ENCODE measurements around the gene NIPAL4. TPM values are rescaled to one million over a fixed set of nuclear protein-coding genes. Genes with fewer than 3 reads are reported as not detected.

The NIPAL4 gene
- total RNA-seq, 1 experiment from 2014 or later = not detected

GRCh38 chr5:157479166-157479565 lies 19.2 kb downstream of the NIPAL4 start:
- H3K9me3 Mint-ChIP-seq = no peaks in the 10 kb centered on the region
- Histone ChIP-seq H3K9ac (ENCODE audit: extremely low read depth, insufficient read length, low read length) (no peak overlapping the region), H4K91ac (ENCODE audit: insufficient read length, low read depth, low read length) (no peak overlapping the region), H2BK5ac (ENCODE audit: insufficient read length, low read length) (no peak overlapping the region), H2BK120ac (ENCODE audit: low read depth, low read length, poor library complexity, severe bottlenecking) (no peak overlapping the region), H4K8ac (replicated peaks; ENCODE audit: insufficient read length, low read depth, low read length) (no peak overlapping the region), H3K27me3 (ENCODE audit: insufficient read depth, low read length) (no peaks in the 10 kb centered on the region), H3K9me3 (ENCODE audit: control insufficient read depth, low read depth, low read length) (no peaks in the 10 kb centered on the region), H2AK5ac (ENCODE audit: insufficient read length, low read length) (no peak overlapping the region), H2BK15ac (ENCODE audit: low read depth, low read length) (no peak overlapping the region), H3K4ac (ENCODE audit: low read depth, low read length) (no peak overlapping the region), H4K20me1 (ENCODE audit: control insufficient read depth, insufficient read depth, insufficient read length) (no peaks in the 10 kb centered on the region), H3K14ac (ENCODE audit: insufficient read depth, low read length) (no peak overlapping the region), H3K4me1 (ENCODE audit: insufficient read depth, low read length) (peaks cover 5% of the 10 kb centered on the region; the same call in 1 of the 2 replicates), H3T11ph (ENCODE audit: low read length) (no peak overlapping the region), H4K5ac (ENCODE audit: insufficient read length, low read depth, low read length) (no peak overlapping the region), H3K18ac (ENCODE audit: insufficient read length, low read depth, low read length) (no peak overlapping the region), H2AFZ (ENCODE audit: low read length) (no peak overlapping the region), H3K23ac (ENCODE audit: insufficient read length, low read depth, low read length) (no peak overlapping the region), H2BK12ac (ENCODE audit: insufficient read length, low read depth, low read length) (no peak overlapping the region), H3K79me1 (ENCODE audit: insufficient read depth, low read depth, low read length, poor library complexity, severe bottlenecking) (no peaks in the 10 kb centered on the region), H2BK20ac (ENCODE audit: low read depth, low read length, poor library complexity, severe bottlenecking) (no peak overlapping the region), H3K79me2 (ENCODE audit: insufficient read depth, low read length) (no peaks in the 10 kb centered on the region), H3K4me2 (ENCODE audit: insufficient read depth, insufficient read length, low read length) (no peak overlapping the region), H3K23me2 (ENCODE audit: insufficient read length, low read depth, low read length, poor library complexity, severe bottlenecking) (no peaks in the 10 kb centered on the region), H3K56ac (ENCODE audit: insufficient read length, low read depth, low read length) (no peak overlapping the region), H3K27ac (ENCODE audit: insufficient read length, low read depth, low read length) (no peak overlapping the region)
- peaks cover 5 to 14% (median 14%) of the 10 kb centered on the region in 3 experiments; a peak in 6 of 7 replicates for H3K36me3 Mint-ChIP-seq (ENCODE audit: insufficient read depth in 1 of 3, low read depth in 3 of 3)
- no peaks in the 10 kb centered on the region for H3K27me3 Mint-ChIP-seq (ENCODE audit: low read depth)
- H3K27ac Mint-ChIP-seq = peak overlapping the region in 2 of 3 experiments; percentile 14 to 66; a peak in 1 of 7 replicates
- WGBS (ENCODE audit: extremely low coverage, insufficient read length, low lambda C conversion rate) = no CpG with 5 or more reads among the region's 4 CpGs
- TF ChIP-seq, protein P1, sequence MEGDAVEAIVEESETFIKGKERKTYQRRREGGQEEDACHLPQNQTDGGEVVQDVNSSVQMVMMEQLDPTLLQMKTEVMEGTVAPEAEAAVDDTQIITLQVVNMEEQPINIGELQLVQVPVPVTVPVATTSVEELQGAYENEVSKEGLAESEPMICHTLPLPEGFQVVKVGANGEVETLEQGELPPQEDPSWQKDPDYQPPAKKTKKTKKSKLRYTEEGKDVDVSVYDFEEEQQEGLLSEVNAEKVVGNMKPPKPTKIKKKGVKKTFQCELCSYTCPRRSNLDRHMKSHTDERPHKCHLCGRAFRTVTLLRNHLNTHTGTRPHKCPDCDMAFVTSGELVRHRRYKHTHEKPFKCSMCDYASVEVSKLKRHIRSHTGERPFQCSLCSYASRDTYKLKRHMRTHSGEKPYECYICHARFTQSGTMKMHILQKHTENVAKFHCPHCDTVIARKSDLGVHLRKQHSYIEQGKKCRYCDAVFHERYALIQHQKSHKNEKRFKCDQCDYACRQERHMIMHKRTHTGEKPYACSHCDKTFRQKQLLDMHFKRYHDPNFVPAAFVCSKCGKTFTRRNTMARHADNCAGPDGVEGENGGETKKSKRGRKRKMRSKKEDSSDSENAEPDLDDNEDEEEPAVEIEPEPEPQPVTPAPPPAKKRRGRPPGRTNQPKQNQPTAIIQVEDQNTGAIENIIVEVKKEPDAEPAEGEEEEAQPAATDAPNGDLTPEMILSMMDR (conservative IDR thresholded peaks at IDR 0.05) = no peak
- DNase-seq = no peak
- no peak overlapping the region for H3K4me3 Mint-ChIP-seq
- H3K4me1 Mint-ChIP-seq = peaks cover 20% of the 10 kb centered on the region in 2 experiments
